GM12892 (cell line): ENCODE data around the gene ATP6V0D1.

Source experiments
- DNase-seq: peaks from one replicate; pipeline ENCODE4 v3.0.0; 2011; ENCODE audit not compliant: insufficient read length
- FAIRE-seq: peaks from 2 replicates; lab custom pipeline; 2011; peaks lifted over from hg19 to GRCh38; lab: Jason Lieb, UNC
- POLR2A ChIP-seq: IDR thresholded peaks from 2 replicates; pipeline ENCODE4 v1.6.1; 2011; ENCODE audit warnings: low read depth, low read length, control low read depth
- POLR2AphosphoS5 ChIP-seq: IDR thresholded peaks from 2 replicates; pipeline ENCODE4 v1.6.1; 2011; ENCODE audit warnings: low read depth, low read length, control low read depth
- TAF1 ChIP-seq: IDR thresholded peaks from 2 replicates; pipeline ENCODE4 v1.6.1; 2011; ENCODE audit warnings: low read depth, mild to moderate bottlenecking, control low read depth, low read length, borderline replicate concordance

Gene ATP6V0D1

DNA sequence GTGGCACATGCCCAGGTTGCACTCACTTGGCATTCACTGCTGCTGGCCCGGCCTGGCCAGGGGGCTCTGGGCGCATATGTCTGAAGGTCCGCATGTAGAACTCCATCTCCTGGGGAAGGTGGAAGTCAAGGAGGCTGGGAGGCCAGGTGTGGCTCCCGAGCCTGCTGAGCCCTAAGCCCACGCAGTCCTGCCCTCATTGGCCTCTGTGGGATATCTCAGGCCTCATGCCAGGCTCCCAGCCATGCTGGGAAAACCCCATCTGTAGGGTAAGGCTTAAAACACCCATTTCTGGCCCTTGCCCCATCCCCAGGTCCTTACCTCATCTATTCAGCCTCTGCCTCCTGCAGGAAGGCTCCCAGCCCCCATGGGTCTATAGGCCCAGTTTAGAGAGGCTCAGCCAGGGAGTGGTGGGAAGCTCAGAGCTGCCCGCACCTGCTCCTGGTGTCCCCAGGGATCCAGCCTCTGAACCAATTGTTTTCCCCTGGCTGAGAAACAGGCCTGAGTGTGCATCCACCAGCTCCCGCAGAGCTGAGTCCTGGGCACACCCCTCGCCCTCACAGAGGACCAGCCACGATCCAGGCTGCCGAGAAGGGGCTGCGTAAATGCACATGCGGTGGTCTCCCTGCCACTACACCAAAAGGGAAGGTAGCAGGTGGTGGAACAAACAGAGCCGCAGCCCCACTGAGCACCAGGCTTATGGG, 85.3 kb downstream of the ATP6V0D1 start:
- TF ChIP-seq TAF1 = no peak
- no peak for TF ChIP-seq POLR2A
- TF ChIP-seq POLR2AphosphoS5 = no peak
- FAIRE-seq = no peak
- DNase-seq = no peak

DNA sequence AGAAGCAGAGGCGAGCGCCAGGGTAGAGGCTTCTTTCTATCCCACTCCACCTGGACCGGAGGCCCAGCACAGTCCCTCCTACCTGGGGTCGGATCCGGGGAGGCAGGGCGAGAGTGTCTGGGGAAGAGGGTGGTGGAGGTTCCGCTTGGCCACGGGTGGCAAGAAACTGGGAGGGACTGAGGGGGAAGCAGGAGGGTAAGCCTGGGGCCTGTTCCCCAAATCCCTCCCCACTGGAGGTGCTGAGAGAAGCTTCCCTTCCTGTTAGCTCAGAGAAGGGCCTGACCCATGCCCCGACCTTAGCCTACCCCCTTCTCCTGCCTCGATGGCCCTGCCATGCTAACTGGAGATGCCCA, 85.9 kb downstream of the ATP6V0D1 start:
- no peak for DNase-seq
- TF ChIP-seq TAF1 (no peak), POLR2A (no peak), POLR2AphosphoS5 (no peak)
- no peak for FAIRE-seq

DNA sequence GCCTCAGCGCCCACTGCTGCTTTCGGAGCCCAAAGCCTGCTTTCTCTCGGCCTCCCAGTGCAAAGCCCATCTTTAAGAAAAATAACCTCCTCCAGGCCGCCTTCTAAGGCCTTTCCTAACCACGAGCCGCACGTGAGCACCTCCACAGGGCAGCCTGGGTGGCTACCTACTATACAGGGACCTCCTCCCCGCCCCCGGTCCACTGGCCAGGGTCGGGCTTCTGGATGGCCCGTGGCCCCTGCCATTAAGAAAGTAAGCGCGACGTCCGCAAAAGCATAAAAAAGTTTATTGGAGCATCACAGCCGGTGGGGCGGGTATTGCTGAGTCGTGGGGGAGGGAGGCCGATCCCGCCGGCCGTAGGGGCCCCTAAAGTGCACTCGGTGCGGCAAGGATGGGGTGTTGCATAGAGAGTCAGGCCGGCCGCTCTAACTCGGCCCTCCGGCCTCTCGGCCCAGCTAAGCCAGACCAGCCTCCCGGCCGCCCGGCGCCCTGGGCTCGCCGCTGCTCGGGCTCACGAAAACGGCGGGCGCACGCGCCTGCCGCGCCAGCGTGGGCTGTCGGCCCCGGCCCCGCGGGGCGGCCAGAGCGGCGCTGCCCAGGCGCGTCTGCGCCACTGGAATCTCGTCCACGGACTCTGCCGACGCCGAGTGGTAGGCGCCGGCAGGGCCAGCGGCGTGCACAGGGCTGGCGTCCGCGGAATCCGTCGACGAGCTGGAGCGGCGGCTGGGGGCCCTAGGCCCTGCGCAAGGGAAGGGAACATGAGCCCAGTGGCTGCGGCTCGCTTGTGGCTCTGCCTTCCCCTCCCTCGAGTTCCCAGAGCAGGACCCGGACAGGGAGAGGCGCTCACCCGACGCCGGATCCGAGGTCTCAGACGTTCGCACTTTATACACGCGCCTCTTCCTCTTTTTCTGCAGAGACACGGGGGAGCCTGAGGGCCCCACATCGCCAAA, 86.5 kb downstream of the ATP6V0D1 start:
- DNase-seq (no peak), FAIRE-seq (no peak)
- TF ChIP-seq POLR2AphosphoS5 (no peak), POLR2A (no peak), TAF1 (no peak)

DNA sequence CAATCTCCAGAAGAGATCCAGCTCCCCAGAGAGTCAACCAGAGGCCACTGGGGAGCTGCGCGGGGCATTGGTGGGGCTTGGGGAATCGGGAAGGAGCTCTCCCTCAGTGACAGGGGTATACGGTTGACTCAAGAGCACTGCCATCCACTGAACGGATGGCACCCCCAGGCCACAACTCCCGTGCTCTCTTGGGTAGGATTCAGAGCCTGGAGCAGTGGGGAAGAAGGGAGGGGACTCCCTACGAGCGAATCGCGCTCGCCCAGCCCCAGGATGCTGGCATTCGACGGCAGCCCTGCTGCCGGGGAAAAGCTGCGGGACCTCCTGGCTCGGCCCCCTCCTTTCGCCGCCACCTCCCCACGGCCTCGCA, 87.2 kb downstream of the ATP6V0D1 start:
- FAIRE-seq (no peak), DNase-seq (no peak)
- TF ChIP-seq TAF1 (no peak), POLR2AphosphoS5 (no peak), POLR2A (no peak)

DNA sequence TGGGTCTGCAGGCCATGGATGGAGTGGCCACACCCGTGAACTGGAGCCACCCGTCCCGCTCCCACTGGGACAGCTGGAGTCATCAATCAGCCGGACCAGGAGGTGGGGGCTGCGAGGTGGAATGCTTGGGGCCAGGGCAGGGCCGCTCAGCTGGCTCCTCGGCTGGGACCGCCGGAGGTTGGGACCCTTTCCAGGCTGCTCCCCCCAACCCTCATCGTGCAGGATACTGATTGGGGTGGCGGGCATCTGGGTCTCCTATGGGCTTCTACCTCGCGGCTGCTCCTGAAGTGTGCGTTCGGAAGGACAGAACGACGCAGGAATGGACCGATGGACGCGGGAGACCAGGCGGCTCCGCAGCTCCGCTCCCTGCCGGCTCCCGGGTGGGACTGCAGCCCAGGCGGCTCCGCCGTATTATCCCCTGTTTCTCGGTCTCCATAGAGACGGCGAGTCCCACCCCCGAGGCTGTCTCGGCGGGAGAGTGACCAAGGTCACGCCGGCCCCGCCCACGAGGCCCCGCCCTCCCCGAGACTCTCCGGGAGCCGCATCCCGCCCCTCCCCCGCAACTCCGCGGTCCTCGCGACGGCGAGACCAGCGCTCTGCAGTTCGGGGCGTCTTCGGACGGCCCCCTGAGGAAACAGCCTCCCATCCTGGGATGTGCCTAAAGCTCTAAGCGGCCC, 87.7 kb downstream of the ATP6V0D1 start, which contains the start of gene TPPP3:
TSS of gene TPPP3 (minus strand) at position 388 of the 677 bp plus-strand sequence. CDS start 2,387 bp downstream, outside the sequence.
- FAIRE-seq (no peak), DNase-seq (no peak)
- TF ChIP-seq POLR2A (no peak), POLR2AphosphoS5 (no peak), TAF1 (no peak)

DNA sequence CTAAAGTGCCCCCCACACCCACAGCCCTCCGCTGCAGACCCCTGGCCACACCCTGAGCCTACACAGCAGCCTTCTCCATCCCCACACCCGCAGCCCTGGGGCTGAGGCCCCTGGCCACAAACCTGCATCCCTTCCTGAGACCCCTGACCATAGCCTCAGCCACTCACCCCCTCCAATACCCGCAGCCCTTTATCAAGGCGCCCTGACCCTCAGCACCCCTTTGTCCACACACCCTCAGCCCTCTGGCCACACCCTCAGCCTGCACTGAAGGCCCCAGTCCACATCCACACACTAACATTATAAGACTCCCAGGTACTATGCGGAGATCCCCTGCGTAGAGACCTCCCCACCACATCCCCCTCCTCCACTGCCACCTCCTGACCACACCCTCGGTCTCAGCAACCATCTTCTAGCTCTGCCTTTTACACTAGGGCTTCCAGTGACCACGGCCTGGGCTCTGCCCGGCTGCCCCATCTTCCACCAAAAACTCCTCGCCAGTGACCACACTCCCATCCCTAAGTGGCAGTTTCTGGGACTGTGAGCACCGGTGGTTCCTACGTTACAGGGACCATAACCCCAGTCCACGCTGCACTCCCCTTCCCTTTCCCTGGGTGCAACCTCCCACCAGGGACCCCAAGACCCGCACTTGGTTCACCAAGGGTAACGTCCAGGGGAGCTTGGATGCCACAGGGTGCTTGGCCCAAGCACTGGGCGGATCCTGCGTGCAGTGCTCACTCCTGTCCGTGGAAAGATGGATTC, 88.5 kb downstream of the ATP6V0D1 start:
- DNase-seq = no peak
- no peak for FAIRE-seq
- TF ChIP-seq TAF1 = no peak
- TF ChIP-seq POLR2AphosphoS5 = no peak
- no peak for TF ChIP-seq POLR2A

DNA sequence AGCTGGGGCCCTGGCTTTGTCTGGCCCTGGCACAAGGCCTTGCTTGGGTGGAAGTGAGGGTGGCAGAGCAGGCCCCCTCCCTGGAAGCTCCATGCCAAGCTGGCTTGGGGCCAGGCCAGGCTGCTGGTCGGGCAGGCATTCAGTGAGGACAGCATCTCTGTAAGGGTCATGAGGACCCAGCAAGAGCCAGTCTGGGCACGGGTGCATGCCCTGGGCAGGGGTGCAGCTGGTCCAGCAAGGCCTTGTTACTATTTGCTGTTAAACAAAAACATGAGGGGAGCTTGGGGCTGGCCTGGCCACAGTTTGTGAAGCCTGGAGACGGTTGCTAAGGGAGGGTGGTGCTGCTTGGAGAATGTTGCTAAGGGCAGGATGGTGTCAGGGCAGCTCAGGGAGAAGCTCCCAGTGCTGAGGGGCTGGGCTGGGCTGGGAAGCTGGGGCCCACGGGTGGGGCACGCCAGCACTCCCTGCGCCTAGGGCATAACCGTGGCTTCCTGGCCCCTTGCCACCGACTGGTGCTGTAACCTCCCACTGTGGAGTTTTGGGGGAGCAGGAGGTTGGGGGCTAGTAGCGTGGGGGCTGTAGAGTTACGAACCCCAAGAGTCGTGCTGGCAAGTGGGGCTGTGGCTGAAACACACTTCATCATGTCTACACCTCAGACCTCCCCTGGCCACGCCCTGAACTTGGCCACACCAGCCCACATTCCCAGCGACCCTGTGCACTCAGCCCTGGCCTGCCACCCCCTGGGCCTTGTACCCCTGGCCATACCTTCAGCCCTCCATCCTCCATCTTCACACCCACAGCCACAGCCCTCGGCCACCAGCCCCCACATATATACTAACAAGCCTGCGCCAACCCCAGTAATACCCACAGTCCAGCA, 89.3 kb downstream of the ATP6V0D1 start:
- TF ChIP-seq POLR2AphosphoS5 (no peak), TAF1 (no peak), POLR2A (no peak)
- DNase-seq (no peak), FAIRE-seq (no peak)

DNA sequence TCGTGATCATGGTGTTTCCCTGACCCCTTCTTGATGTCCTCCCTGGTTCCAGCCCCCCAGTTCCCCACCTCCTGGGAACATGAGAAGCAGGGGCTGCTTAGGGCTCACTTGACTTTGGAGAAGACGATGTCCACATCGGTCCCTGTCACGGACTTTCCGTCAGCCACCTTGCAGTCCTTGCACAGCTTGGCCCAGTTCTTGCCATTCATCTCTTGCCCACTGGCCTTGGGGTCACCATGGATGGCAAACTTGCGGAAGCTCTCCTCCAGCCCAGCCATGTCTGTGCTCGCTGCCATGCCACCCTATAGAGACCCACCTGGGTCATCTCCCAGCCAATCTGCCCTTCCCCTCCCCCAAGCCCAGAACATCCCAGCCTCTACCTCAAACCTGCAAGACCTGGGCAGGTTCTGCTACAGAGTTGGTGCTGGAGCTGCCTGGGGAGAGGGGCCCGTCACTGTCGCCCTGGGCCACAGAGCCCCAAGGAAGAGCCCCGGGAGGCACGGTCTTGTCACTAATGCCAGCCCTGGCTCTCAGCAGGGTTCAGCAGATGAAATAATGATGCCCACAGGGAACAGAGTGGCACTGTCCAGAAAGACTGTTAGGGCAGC, 90.0 kb downstream of the ATP6V0D1 start:
- DNase-seq = no peak
- TF ChIP-seq TAF1 = no peak
- TF ChIP-seq POLR2AphosphoS5 = no peak
- TF ChIP-seq POLR2A = no peak
- FAIRE-seq = no peak

DNA sequence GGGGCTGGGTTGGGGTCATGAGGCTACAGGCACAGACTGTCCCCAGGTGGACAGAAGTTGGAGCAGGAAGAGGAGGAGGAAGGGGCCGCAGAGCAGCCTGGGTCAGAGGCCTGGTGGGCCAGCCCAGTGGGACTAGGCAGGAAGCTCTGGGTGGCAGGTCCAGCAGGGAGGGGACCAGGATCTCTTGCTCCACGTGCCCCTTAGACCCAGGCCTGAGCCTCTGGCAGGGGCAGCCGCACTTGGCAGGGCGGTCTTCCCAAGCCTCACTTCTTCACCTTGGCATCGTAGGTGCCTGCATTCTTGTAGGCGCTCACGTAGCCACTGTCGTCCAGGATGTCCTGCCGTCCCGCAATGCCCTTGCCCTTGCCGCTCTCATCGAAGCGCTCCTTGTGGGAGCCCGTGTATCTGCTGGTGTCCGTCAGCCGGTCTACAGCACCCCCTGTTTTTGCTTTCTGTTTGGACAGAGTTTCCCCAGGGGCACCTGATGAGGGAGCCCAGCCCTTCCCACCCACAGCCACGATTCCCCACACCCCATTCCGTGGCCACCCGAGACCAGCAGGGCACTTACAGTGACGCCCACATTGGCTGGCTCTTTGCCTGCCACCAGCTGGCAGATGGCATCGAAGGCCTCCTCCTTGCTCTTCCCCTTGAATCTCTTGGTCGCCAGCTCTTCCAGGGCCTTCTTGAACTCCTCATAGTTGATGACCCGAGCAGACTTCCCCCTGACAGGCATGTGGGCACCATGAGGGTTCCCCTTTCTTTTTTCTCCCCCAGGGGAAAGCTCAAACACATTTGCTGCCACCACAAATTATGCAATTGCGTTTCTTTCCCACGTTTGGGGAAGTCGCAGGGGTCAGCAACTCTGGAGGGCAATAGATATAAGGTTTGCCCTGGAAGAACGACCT, 90.8 kb downstream of the ATP6V0D1 start:
- FAIRE-seq (no peak), DNase-seq (no peak)
- no peak for TF ChIP-seq POLR2A
- TF ChIP-seq TAF1 = no peak
- TF ChIP-seq POLR2AphosphoS5 = no peak
